ENCODE results near the gene FBXO46.

DNA sequence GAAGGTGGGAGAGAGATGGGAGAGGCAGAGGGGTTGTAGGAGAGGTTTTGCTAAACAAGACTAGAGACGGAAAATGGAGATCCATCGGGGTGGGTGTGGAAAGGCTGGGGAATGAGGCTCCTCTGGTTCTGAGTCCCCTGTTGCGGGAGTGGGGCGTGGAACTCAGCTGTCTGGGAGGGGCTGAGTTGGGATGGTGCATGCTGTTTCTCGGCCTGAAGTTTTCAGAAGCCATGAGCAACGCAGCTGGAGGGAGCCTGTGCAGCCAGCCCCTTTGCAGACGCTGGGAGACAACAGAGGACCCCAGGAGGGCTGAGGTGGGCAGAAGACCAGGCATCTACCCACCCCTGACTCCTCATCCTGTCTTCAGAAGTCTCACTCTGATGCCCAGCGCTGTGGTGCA is 70.1 kb downstream of the FBXO46 start:
- TF ChIP-seq ZFP30 (CRISPR knock-in tag; IDR thresholded peaks at IDR 0.05) = no peak
- no peak for TF ChIP-seq TOX (CRISPR knock-in tag; IDR thresholded peaks at IDR 0.05; ENCODE audit: borderline replicate concordance)
- TF ChIP-seq ISL1 (CRISPR knock-in tag; IDR thresholded peaks at IDR 0.05) = no peak
- no peak for TF ChIP-seq ARNTL (CRISPR knock-in tag; IDR thresholded peaks at IDR 0.05; ENCODE audit: borderline replicate concordance, low read depth)
- TF ChIP-seq, protein P1, sequence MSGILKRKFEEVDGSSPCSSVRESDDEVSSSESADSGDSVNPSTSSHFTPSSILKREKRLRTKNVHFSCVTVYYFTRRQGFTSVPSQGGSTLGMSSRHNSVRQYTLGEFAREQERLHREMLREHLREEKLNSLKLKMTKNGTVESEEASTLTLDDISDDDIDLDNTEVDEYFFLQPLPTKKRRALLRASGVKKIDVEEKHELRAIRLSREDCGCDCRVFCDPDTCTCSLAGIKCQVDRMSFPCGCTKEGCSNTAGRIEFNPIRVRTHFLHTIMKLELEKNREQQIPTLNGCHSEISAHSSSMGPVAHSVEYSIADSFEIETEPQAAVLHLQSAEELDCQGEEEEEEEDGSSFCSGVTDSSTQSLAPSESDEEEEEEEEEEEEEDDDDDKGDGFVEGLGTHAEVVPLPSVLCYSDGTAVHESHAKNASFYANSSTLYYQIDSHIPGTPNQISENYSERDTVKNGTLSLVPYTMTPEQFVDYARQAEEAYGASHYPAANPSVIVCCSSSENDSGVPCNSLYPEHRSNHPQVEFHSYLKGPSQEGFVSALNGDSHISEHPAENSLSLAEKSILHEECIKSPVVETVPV (CRISPR knock-in tag; IDR thresholded peaks at IDR 0.05) = no peak
- TF ChIP-seq ZNF70 (CRISPR knock-in tag; IDR thresholded peaks at IDR 0.05) = no peak
- TF ChIP-seq ZNF8 (CRISPR knock-in tag; IDR thresholded peaks at IDR 0.05) = no peak
- TF ChIP-seq, protein P2, sequence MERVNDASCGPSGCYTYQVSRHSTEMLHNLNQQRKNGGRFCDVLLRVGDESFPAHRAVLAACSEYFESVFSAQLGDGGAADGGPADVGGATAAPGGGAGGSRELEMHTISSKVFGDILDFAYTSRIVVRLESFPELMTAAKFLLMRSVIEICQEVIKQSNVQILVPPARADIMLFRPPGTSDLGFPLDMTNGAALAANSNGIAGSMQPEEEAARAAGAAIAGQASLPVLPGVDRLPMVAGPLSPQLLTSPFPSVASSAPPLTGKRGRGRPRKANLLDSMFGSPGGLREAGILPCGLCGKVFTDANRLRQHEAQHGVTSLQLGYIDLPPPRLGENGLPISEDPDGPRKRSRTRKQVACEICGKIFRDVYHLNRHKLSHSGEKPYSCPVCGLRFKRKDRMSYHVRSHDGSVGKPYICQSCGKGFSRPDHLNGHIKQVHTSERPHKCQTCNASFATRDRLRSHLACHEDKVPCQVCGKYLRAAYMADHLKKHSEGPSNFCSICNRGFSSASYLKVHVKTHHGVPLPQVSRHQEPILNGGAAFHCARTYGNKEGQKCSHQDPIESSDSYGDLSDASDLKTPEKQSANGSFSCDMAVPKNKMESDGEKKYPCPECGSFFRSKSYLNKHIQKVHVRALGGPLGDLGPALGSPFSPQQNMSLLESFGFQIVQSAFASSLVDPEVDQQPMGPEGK (CRISPR knock-in tag; IDR thresholded peaks at IDR 0.05; ENCODE audit: borderline replicate concordance) = no peak
- TF ChIP-seq BACH2 (CRISPR knock-in tag; IDR thresholded peaks at IDR 0.05; ENCODE audit: borderline replicate concordance) = no peak
- no peak for TF ChIP-seq TCF4 (CRISPR knock-in tag; IDR thresholded peaks at IDR 0.05; ENCODE audit: borderline replicate concordance)
- TF ChIP-seq ZFP3 (CRISPR knock-in tag; IDR thresholded peaks at IDR 0.05) = no peak
- TF ChIP-seq RARB (CRISPR knock-in tag; IDR thresholded peaks at IDR 0.05) = no peak

Data from SK-N-SH treated with all-trans-retinoic acid at 6 μM for 48 hours (cell line).